Stimulated activated CD8-positive, alpha-beta memory T cell treated with anti-CD3 and anti-CD28 coated beads, Interleukin-12 subunit alpha, Interleukin-12 subunit beta, amount 100 ng/mL, for 4 hours (primary cell): Measurements from ENCODE around the gene NTSR1.
"Not testable (repeated sequence)": the region's sequence is repeated elsewhere in the genome, so short reads cannot be mapped to it uniquely, and the experiment has no call there.

Source experiments
- DNase-seq: peaks from one replicate; pipeline ENCODE4 v3.0.0-alpha.2; 2020; ENCODE audit warnings: low read depth

NTSR1 gene

GRCh38 chr20:62674370-62674769 lies 34.3 kb upstream of the NTSR1 start:
- no peak for DNase-seq

GRCh38 chr20:62675156-62675876 lies 33.3 kb upstream of the NTSR1 start:
- DNase-seq: no peak

- DNase-seq: no peak
These were observed 32.8 kb upstream of the NTSR1 start for GRCh38 chr20:62675877-62676260.

GRCh38 chr20:62676976-62677375 lies 31.7 kb upstream of the NTSR1 start:
- no peak for DNase-seq

GRCh38 chr20:62677678-62678077 lies 31.0 kb upstream of the NTSR1 start:
- DNase-seq: no peak

GRCh38 chr20:62678553-62678952 lies 30.1 kb upstream of the NTSR1 start:
- DNase-seq: no peak

GRCh38 chr20:62679978-62680589 lies 28.6 kb upstream of the NTSR1 start:
- no peak for DNase-seq

DNA sequence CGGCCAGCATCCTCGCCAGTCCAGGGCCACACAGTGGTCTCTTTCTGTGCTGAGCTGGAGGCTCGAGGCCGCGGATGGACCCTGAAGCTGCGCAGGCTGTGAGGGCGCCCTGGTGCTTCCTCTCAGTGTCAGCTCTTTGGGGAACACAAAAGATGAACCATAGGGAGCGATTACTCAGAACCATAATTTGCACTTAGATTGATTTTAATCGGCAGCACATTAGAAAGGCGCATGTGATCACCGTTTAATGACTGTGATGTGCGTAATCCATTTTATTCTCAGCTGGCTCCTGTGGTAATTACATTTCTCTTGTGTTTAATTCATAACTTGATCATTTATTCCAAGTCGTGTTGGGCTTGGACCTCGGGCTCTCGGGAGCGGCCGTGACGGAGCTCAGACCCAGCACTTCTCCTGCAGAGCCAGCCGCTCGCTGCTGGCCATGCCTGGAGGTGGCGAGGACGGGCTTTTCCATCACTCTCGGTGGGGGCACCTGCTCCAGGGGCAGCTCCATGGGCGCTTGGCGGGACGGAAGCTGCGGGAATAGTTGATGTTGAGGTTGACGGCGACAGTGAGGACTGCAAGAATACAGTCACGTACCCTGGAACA lies 25.6 kb upstream of the NTSR1 start:
- DNase-seq: no peak

GRCh38 chr20:62683660-62684322 lies 24.8 kb upstream of the NTSR1 start:
- DNase-seq: not testable (repeated sequence)

GRCh38 chr20:62684981-62685380 lies 23.7 kb upstream of the NTSR1 start:
- DNase-seq: no peak

DNA sequence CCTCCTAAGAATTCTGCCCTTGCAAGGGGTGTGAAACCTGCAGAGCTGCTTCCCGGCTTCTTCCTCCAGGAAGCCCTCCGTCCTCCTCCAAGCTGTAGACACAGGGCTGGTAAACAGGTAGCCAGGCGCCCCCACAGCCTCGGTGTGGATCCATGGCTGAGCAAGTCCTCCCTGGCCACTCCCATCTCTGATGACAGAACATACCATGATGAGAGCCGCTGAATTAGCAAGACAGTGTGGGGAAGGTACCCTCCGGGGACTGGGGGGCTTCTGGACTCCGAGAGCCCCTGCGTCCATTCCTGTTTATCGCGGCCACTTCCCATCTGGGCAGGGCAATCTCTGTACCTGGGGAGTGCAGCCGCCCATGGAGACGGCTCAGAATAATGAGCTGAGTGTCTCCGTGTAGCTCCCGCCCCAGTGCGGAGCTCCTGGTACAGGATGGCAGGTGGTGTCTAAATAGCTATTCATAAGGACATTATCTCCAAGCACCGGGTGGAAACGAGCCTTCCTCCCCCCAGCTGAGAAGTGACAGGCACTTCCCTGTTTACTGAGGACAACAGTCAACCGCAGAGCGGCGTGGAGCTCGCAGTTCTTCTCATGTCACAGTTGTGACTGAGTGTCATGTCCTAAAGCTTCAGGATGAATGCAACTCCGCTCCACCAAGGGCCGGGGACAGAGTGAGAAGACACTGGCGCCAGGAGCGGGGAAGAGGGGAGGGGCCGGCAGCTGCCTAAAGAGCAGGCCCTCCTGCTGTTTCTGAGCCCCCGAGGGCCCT lies 22.7 kb upstream of the NTSR1 start:
- no peak for DNase-seq

DNA sequence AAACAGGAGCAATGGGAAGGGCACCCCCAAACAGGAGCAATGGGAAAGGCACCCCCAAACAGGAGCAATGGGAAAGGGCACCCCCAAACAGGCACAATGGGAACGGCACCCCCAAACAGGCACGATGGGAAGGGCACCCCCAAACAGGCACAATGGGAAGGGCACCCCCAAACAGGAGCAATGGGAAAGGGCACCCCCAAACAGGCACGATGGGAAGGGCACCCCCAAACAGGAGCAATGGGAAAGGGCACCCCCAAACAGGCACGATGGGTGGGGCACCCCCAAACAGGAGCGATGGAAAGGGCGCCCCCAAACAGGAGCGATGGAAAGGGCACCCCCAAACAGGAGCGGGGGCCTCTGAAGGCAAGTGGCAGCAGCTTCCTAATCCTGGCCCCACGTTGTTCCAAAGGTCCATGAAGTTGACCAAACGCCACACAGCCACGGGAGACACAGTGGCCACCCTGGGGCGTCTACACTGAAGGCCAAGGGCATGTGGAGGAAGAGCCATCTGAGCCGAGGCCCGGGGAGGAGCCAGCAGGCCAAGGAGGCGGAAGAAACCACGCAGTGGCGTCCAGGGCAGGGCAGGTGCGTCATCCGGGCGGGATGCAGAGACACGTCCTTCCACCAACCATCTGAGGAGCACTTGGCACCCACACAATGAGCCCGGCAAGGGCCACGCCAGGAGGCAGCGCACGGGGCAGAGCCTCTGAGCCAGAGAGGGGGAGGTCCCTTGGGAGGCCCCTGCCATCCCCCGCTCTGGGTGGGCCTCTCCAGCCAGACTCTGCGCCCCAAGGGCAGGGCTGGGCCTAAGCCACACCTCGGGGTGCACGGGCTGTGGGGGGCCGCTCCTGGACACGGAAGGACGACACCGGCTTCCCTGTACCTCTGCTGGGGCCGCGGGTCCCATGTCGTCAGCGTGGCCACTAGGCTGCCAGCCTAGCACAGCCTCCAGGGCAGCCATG lies 21.5 kb upstream of the NTSR1 start:
- no peak for DNase-seq

- DNase-seq: no peak
These were observed 20.6 kb upstream of the NTSR1 start for GRCh38 chr20:62688083-62688482.

DNA sequence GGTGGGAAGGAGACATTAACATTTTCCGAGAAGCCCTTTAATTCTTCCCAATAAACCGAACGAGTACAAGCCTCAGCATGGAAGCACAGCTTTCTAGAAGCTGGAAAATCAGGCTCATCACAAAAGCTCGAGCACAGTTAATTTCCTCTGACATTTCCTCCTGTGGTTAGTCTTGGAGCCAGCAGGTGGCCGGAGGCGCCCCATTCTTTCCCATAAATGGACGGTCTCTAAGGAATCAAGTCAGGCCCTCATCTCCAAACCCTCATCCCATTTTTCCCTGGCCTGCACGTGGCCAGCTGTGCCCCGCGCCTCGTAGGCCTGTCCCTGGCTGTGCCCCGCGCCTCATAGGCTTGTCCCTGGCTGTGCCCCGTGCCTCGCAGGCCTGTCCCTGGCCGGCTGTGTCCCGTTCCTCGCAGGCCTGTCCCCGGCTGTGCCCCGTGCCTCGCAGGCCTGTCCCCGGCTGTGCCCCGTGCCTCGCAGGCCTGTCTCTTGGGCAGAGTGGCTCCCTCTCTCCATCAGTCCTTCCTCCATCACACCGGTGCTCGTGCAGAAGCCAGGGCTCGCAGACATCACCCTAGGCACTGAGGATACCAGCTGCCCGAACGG lies 19.7 kb upstream of the NTSR1 start:
- no peak for DNase-seq

GRCh38 chr20:62689861-62690260 lies 18.8 kb upstream of the NTSR1 start:
- DNase-seq: no peak

DNA sequence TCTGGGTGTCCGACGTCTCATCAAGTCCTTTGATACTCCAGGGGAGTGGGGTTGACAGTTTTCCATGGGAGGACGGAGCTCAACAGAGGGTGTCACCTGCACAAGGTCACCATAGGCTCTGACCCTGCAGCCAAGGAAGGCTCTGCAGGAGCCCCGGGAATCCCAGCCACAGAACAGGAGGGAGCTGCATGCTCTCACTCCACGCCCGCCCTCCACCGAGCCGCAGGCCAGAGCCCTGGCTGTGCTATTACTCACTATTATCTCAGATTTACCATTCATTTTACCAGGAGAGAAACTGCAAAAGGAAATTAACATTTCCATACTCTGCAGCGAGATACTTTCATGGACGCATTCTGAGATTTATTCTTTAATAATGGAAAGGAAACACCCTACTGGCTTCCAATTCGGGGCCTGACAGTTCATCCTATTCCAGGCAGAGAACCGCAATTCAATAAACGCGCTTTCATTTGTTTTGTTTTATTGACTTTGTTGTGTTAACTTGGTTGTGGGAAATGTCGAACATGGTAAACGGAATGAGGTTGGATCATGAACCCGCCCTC lies 18.3 kb upstream of the NTSR1 start:
- DNase-seq: no peak

DNA sequence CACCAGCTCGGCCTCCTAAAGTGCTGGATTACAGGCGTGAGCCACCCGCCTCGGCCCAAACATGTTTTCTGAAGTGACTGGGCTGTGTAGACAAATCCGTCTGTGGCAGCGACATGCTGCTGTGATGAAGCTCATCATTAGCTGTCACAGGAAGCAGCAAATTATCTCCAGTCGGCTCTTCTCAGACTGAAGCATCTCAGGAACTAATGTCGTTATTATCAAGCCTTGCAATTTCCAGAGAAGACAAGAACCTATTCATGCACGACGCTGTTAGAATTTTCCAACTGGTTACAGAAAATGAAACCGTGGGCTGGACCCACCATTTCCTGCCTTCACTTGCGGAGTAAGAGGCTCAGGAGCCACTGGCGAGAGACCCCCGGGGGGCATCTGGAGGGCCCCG lies 17.1 kb upstream of the NTSR1 start:
- DNase-seq: no peak

DNA sequence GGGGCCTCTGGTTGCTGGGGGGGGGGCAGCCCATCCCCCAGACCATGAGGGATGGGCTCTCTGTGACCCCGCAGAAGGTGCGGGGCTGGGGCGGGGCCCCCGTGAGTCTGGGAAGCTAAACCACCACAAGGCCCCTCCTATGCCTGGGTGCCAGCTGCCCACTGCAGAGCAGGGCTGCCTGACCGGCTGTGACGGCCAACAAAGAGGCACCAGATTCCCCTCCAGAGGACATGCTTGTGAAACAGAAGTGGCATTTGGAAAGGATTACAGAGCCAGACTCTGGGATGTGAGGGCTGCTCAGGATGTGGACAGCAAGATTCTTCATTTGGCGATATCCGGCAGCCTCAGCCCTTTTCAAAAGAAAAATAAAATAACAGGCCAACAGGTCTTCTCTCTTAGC lies 16.5 kb upstream of the NTSR1 start:
- DNase-seq: no peak

GRCh38 chr20:62692801-62693523 lies 15.7 kb upstream of the NTSR1 start:
- DNase-seq: no peak

DNA sequence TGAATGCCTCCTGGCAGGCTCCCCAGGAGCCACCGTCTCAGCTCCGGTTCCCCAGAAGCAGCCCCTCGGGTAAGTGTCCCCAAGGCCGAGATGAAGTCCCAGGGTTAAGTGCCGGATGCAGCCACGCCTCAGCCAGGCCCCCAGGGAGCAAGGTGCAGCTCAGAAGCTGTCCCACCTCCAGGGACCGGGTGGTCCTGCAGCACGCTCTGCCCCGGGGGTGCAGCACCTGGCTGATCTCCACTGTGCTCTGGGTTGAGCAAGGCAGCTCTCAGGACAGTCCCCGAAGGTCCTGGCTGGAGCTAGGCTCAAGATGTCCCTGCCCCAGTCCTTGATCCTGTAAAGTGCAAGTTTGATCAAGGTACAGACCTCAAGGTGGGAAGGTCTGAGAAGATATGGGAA lies 15.1 kb upstream of the NTSR1 start:
- DNase-seq: no peak
